ENCODE results near the gene PLPP2. TPM values are rescaled to one million over a fixed set of nuclear protein-coding genes. Genes with fewer than 3 reads are reported as not detected.
"Not testable (repeated sequence)": the region's sequence is repeated elsewhere in the genome, so short reads cannot be mapped to it uniquely, and the experiment has no call there.

The PLPP2 gene
- total and polyA plus RNA-seq, 2 of the 13 experiments (the other 11 are each of a cell fraction or from before 2014, with no cell fraction given) = not detected

- CTCF ChIA-PET (ENCODE audit: low intra/inter-chr PET ratio, low total read pairs); H4K20me1 ChIP-seq (ENCODE audit: insufficient read depth, low read length); H3K4me2 ChIP-seq (ENCODE audit: low read depth, low read length); H3K4me3 ChIP-seq (replicated peaks in 1 of 3; ENCODE audit: insufficient read depth in 1 of 3, low read depth in 2 of 3, low read length in 3 of 3); H3K36me3 ChIP-seq (replicated peaks in 1 of 2; ENCODE audit: control insufficient read depth in 1 of 2, insufficient read depth in 2 of 2, low read length in 2 of 2); H3K79me2 ChIP-seq (ENCODE audit: insufficient read depth, low read length); H2AFZ ChIP-seq (ENCODE audit: low read length); BruUV-seq (replicated peaks); in situ Hi-C loops (cut with HindIII; ENCODE audit: extremely low pct_ligation_motif_present, low pct_unique_long_range_greater_than_20kb); DNase-seq (ENCODE audit: low spot score); H3K4me1 ChIP-seq (ENCODE audit: insufficient read depth, low read length); POLR2A ChIA-PET; H3K9me3 ChIP-seq (ENCODE audit: low read length); H3K9ac ChIP-seq (ENCODE audit: insufficient read depth, low read depth, low read length); H3K27ac ChIP-seq (ENCODE audit: extremely low read length, insufficient read depth, low read length); FAIRE-seq; ATAC-seq; intact Hi-C loops (cut with micrococcal nuclease; ENCODE audit: unreplicated experiment): not testable (repeated sequence)
- peaks cover 0 to 21% of the 10 kb centered on the region in 2 experiments; a peak in 3 of 5 replicates for H3K27me3 ChIP-seq (ENCODE audit: control insufficient read depth in 1 of 2, insufficient read depth in 2 of 2, low read length in 2 of 2)
- WGBS (ENCODE audit: low lambda C conversion rate) = 19% methylated on average over 8 of the region's 12 CpGs
Measured at GRCh38 chr19:270766-271318, 20.4 kb downstream of the PLPP2 start.

- no peak for DNase-seq (ENCODE audit: low spot score)
- Histone ChIP-seq H3K36me3 (replicated peaks in 1 of 2; ENCODE audit: control insufficient read depth in 1 of 2, insufficient read depth in 2 of 2, low read length in 2 of 2) (no peaks in the 10 kb centered on the region), H3K4me3 (replicated peaks in 1 of 3; ENCODE audit: insufficient read depth in 1 of 3, low read depth in 2 of 3, low read length in 3 of 3) (no peak overlapping the region), H4K20me1 (ENCODE audit: insufficient read depth, low read length) (no peaks in the 10 kb centered on the region), H3K4me1 (ENCODE audit: insufficient read depth, low read length) (no peaks in the 10 kb centered on the region), H3K27me3 (ENCODE audit: control insufficient read depth in 1 of 2, insufficient read depth in 2 of 2, low read length in 2 of 2) (peaks cover 0 to 17% of the 10 kb centered on the region in 2 experiments; a peak in 3 of 5 replicates), H3K9me3 (ENCODE audit: low read length) (no peaks in the 10 kb centered on the region), H3K27ac (ENCODE audit: extremely low read length, insufficient read depth, low read length) (no peak overlapping the region), H3K79me2 (ENCODE audit: insufficient read depth, low read length) (no peaks in the 10 kb centered on the region), H3K9ac (ENCODE audit: insufficient read depth, low read depth, low read length) (no peak overlapping the region), H2AFZ (ENCODE audit: low read length) (no peak overlapping the region), H3K4me2 (ENCODE audit: low read depth, low read length) (no peak overlapping the region)
- no TSS peak for BruUV-seq (replicated peaks)
- CTCF ChIA-PET (ENCODE audit: low intra/inter-chr PET ratio, low total read pairs) = no interaction called here
- no peak for ATAC-seq
- in situ Hi-C loops (cut with HindIII; ENCODE audit: extremely low pct_ligation_motif_present, low pct_unique_long_range_greater_than_20kb) (no loop called here), intact Hi-C loops (cut with micrococcal nuclease; ENCODE audit: unreplicated experiment) (no loop called here)
- TF ChIP-seq SRSF1 (optimal IDR thresholded peaks at IDR 0.05; ENCODE audit: low read depth, low read length) = no peak
- TF ChIP-seq ZNF646 (CRISPR knock-in tag; IDR thresholded peaks at IDR 0.05) = no peak
- TF ChIP-seq MTA3 (CRISPR knock-in tag; IDR thresholded peaks at IDR 0.05) = no peak
- TF ChIP-seq ZBTB37 (CRISPR knock-in tag; IDR thresholded peaks at IDR 0.05) = no peak
- TF ChIP-seq ZNF670 (CRISPR knock-in tag; IDR thresholded peaks at IDR 0.05; ENCODE audit: borderline replicate concordance) = no peak
- no peak for TF ChIP-seq HNRNPUL1 (IDR thresholded peaks at IDR 0.05; ENCODE audit: low read depth, low read length)
- POLR2A ChIA-PET = no interaction called here
- no peak for FAIRE-seq
Measured at GRCh38 chr19:269241-269640, 22.0 kb downstream of the PLPP2 start.
